Breast epithelium (tissue), 4 donors: ENCODE measurements around the gene FANCC. TPM values are rescaled to one million over a fixed set of nuclear protein-coding genes. Genes with fewer than 3 reads are reported as not detected.
"Not testable (repeated sequence)": the region's sequence is repeated elsewhere in the genome, so short reads cannot be mapped to it uniquely, and the experiment has no call there.

Experiments used
- DNase-seq, 2 donors: peaks; one replicate each; pipeline ENCODE4 v3.0.0-alpha.2; 2019; ENCODE audit warnings: low spot score in 2 of 2
- H3K27ac ChIP-seq, 2 donors: fragments of 200-600 bp; sonication (generic) in 1 of 2; one replicate each; pipeline ENCODE4 v1.5.1; 2016 to 2019; ENCODE audit warnings: mild to moderate bottlenecking in 1 of 2
- H3K27me3 ChIP-seq, 2 donors: fragments of 200-600 bp; sonication (generic) in 1 of 2; one replicate each; pipeline versions ENCODE4 v1.5.1 to v1.6.0; 2017 to 2019; ENCODE audit warnings: control low read depth in 1 of 2, mild to moderate bottlenecking in 1 of 2
- H3K36me3 ChIP-seq: fragments of 200-600 bp; one replicate; pipeline ENCODE4 v1.5.1; 2019
- H3K4me1 ChIP-seq, 2 donors: fragments of 200-600 bp; sonication (generic); one replicate each; pipeline ENCODE4 v1.5.1; 2016 to 2019; ENCODE audit warnings: control low read depth in 1 of 2
- H3K4me3 ChIP-seq, 3 donors: fragments of 200-600 bp; sonication (generic); 1 replicate in 2 of 3; 2 replicates in 1 of 3; pipeline ENCODE4 v1.5.1; 2016 to 2019; ENCODE audit warnings: mild to moderate bottlenecking in 3 of 3, moderate library complexity in 2 of 3
- H3K9me3 ChIP-seq, 2 donors: fragments of 200-600 bp; sonication (generic) in 1 of 2; one replicate each; pipeline ENCODE4 v1.5.1; 2016 to 2019; ENCODE audit warnings: control low read depth in 1 of 2
- CTCF ChIP-seq, 3 donors: fragments of 450-650 bp; IDR thresholded peaks; one replicate each; pipeline ENCODE4 v1.5.1; 2016 to 2017; ENCODE audit warnings: antibody characterized with exemption in 3 of 3, mild to moderate bottlenecking in 3 of 3, moderate library complexity in 3 of 3
- POLR2A ChIP-seq: fragments of 450-650 bp; IDR thresholded peaks from one replicate; pipeline ENCODE4 v1.6.1; 2016; ENCODE audit warnings: antibody characterized with exemption, mild to moderate bottlenecking, moderate library complexity
- POLR2AphosphoS5 ChIP-seq, 3 donors: sonication (generic); formaldehyde crosslinking; IDR thresholded peaks; one replicate each; pipeline ENCODE4 v1.6.1; 2017; ENCODE audit warnings: antibody characterized with exemption in 3 of 3
- intact Hi-C: fragments of 100-400 bp; cut with DNase I; formaldehyde crosslinking; loops from one replicate; pipeline ENCODE4 v1.15.1; 2023; ENCODE audit warnings: low total_unique reads
- total RNA-seq, 3 donors: library from RNA; depleted of rRNA; stranded (reverse); fragments of >200 nt; gene quantifications; one replicate each; pipeline ENCODE4 v1.1.0, GENCODE V29; 2016

The FANCC gene
- total RNA-seq, 3 donors from 2014 or later = 4.2 to 11.4 (median 9.2) TPM

GRCh38 chr9:95276395-95276954 is 41.0 kb downstream of the FANCC start:
- no peak for TF ChIP-seq POLR2A
- TF ChIP-seq CTCF (IDR thresholded peaks at IDR 0.05) = no peak
- TF ChIP-seq POLR2AphosphoS5 (IDR thresholded peaks at IDR 0.05) = no peak
- no peak for DNase-seq
- H3K27ac ChIP-seq = no peak overlapping the region
- H3K4me3 ChIP-seq = no peak overlapping the region
- no peaks in the 10 kb centered on the region for H3K4me1 ChIP-seq
- peaks cover 0 to 13% of the 10 kb centered on the region in 2 donors for H3K9me3 ChIP-seq
- H3K27me3 ChIP-seq = no peaks in the 10 kb centered on the region
- intact Hi-C loops = no loop called here
- H3K36me3 ChIP-seq = no peaks in the 10 kb centered on the region

- H3K36me3 ChIP-seq, intact Hi-C loops, H3K4me3 ChIP-seq, H3K27ac ChIP-seq, H3K9me3 ChIP-seq, DNase-seq, H3K4me1 ChIP-seq, H3K27me3 ChIP-seq: not testable (repeated sequence)
These were observed 43.3 kb downstream of the FANCC start for GRCh38 chr9:95274160-95274559.

- H3K9me3 ChIP-seq = no peaks in the 10 kb centered on the region
- no peaks in the 10 kb centered on the region for H3K36me3 ChIP-seq
- no peak overlapping the region for H3K27ac ChIP-seq
- no peaks in the 10 kb centered on the region for H3K4me1 ChIP-seq
- no peaks in the 10 kb centered on the region for H3K27me3 ChIP-seq
- H3K4me3 ChIP-seq = no peak overlapping the region
- TF ChIP-seq POLR2AphosphoS5 (IDR thresholded peaks at IDR 0.05) = no peak
- no peak for DNase-seq
- intact Hi-C loops = no loop called here
These were observed 44.0 kb downstream of the FANCC start for GRCh38 chr9:95273369-95274022.

- Histone ChIP-seq H3K27ac (no peak overlapping the region), H3K4me1 (no peaks in the 10 kb centered on the region), H3K36me3 (no peaks in the 10 kb centered on the region), H3K9me3 (no peaks in the 10 kb centered on the region), H3K4me3 (no peak overlapping the region), H3K27me3 (no peaks in the 10 kb centered on the region)
- intact Hi-C loops = no loop called here
- TF ChIP-seq POLR2AphosphoS5 (IDR thresholded peaks at IDR 0.05) (no peak), CTCF (IDR thresholded peaks at IDR 0.05) (no peak), POLR2A (no peak)
- DNase-seq = no peak
These were observed 44.7 kb downstream of the FANCC start for GRCh38 chr9:95272830-95273229.

GRCh38 chr9:95270790-95271189 is 46.7 kb downstream of the FANCC start:
- intact Hi-C loops = no loop called here
- no peaks in the 10 kb centered on the region for H3K36me3 ChIP-seq
- DNase-seq = no peak
- H3K9me3 ChIP-seq = no peaks in the 10 kb centered on the region
- H3K4me1 ChIP-seq = no peaks in the 10 kb centered on the region
- no peaks in the 10 kb centered on the region for H3K27me3 ChIP-seq
- H3K4me3 ChIP-seq = no peak overlapping the region
- no peak for TF ChIP-seq POLR2AphosphoS5 (IDR thresholded peaks at IDR 0.05)
- no peak for TF ChIP-seq CTCF (IDR thresholded peaks at IDR 0.05)
- no peak for TF ChIP-seq POLR2A
- H3K27ac ChIP-seq = no peak overlapping the region

GRCh38 chr9:95269803-95270773 is 47.4 kb downstream of the FANCC start:
- H3K4me1 ChIP-seq, H3K9me3 ChIP-seq, H3K27ac ChIP-seq, DNase-seq, H3K4me3 ChIP-seq, H3K27me3 ChIP-seq, H3K36me3 ChIP-seq, intact Hi-C loops: not testable (repeated sequence)
